ENCODE results near the gene SSBP4. TPM values are rescaled to one million over a fixed set of nuclear protein-coding genes. Genes with fewer than 3 reads are reported as not detected.

SSBP4 gene
- total RNA-seq, 1 experiment from 2014 or later = 51.2 TPM

DNA sequence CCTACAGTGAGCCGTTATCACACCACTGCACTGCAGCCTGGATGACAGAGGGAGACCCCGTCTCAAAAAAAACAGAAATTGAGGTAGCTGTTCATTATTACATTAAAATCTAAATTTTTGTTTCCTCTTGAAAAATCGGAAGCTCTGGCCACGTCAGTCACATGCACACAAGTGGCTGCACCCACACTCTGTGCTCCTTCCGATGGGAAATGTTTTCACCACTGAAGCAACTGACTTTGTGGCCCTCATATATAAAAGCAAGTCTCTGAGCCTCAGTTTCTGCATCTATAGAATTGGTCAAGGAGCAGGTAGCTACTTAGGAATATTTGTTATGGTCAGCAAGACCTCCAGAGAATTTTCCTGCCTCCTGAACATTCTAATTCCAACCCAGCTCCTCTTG is 26.3 kb upstream of the SSBP4 start (continued):
- TF ChIP-seq, protein P1, sequence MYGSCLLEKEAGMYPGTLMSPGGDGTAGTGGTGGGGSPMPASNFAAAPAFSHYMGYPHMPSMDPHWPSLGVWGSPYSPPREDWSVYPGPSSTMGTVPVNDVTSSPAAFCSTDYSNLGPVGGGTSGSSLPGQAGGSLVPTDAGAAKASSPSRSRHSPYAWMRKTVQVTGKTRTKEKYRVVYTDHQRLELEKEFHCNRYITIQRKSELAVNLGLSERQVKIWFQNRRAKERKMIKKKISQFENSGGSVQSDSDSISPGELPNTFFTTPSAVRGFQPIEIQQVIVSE (CRISPR knock-in tag; IDR thresholded peaks at IDR 0.05; ENCODE audit: borderline replicate concordance) = no peak
- TF ChIP-seq, protein P2, sequence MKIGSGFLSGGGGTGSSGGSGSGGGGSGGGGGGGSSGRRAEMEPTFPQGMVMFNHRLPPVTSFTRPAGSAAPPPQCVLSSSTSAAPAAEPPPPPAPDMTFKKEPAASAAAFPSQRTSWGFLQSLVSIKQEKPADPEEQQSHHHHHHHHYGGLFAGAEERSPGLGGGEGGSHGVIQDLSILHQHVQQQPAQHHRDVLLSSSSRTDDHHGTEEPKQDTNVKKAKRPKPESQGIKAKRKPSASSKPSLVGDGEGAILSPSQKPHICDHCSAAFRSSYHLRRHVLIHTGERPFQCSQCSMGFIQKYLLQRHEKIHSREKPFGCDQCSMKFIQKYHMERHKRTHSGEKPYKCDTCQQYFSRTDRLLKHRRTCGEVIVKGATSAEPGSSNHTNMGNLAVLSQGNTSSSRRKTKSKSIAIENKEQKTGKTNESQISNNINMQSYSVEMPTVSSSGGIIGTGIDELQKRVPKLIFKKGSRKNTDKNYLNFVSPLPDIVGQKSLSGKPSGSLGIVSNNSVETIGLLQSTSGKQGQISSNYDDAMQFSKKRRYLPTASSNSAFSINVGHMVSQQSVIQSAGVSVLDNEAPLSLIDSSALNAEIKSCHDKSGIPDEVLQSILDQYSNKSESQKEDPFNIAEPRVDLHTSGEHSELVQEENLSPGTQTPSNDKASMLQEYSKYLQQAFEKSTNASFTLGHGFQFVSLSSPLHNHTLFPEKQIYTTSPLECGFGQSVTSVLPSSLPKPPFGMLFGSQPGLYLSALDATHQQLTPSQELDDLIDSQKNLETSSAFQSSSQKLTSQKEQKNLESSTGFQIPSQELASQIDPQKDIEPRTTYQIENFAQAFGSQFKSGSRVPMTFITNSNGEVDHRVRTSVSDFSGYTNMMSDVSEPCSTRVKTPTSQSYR (CRISPR knock-in tag; IDR thresholded peaks at IDR 0.05) = no peak
- TF ChIP-seq, protein P3, sequence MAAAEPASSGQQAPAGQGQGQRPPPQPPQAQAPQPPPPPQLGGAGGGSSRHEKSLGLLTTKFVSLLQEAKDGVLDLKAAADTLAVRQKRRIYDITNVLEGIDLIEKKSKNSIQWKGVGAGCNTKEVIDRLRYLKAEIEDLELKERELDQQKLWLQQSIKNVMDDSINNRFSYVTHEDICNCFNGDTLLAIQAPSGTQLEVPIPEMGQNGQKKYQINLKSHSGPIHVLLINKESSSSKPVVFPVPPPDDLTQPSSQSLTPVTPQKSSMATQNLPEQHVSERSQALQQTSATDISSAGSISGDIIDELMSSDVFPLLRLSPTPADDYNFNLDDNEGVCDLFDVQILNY (CRISPR knock-in tag; IDR thresholded peaks at IDR 0.05) = no peak
- no peak for TF ChIP-seq CREM (CRISPR knock-in tag; IDR thresholded peaks at IDR 0.05)
- no peak for TF ChIP-seq JAZF1 (CRISPR knock-in tag; IDR thresholded peaks at IDR 0.05)
- TF ChIP-seq ATF1 (CRISPR knock-in tag; IDR thresholded peaks at IDR 0.05) = no peak
- no peak for TF ChIP-seq ZBTB21 (CRISPR knock-in tag; IDR thresholded peaks at IDR 0.05; ENCODE audit: borderline replicate concordance)
- TF ChIP-seq ZNF232 (CRISPR knock-in tag; IDR thresholded peaks at IDR 0.05) = no peak

DNA sequence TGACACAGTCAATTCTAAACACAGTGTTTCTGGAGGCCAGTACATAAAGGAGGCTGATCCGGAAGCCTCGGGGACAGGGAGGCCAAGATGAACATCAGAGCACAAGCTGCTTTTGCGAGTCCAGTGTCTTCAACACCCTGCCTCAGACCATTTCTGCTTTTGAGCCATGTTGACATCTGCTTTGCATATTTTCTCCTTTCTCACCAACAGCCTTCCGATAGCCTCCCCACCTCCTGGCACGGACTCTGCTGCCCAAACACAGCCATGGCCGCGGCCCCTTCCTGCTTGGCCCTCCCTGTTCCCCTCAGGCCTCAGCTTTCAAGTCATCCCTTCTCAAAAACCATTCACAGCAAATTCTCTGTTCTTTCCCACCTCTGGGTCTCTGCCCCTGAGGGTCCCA is 25.4 kb upstream of the SSBP4 start:
- Mint-ChIP-seq H3K27me3 (ENCODE audit: low read depth) (peaks cover 15% of the 10 kb centered on the region), H3K9me3 (no peaks in the 10 kb centered on the region), H3K36me3 (peaks cover 11% of the 10 kb centered on the region), H3K27ac (no peak overlapping the region), H3K4me3 (no peak overlapping the region), H3K4me1 (peaks cover 5% of the 10 kb centered on the region; the same call in 1 of the 2 replicates)
- ChIA-PET CTCF (interaction anchor here (1.4 to 1.6 kb wide), 2 partner anchors 8 to 17 kb away, joined by 4 to 5 read pairs; partner anchors contain the start of gene GDF15), POLR2A (interaction anchor here (0.6 to 0.7 kb wide), 2 partner anchors 54 to 501 kb away, joined by 3 to 5 read pairs; no protein-coding TSS in a partner anchor)
- TF ChIP-seq ZNF423 (CRISPR knock-in tag; IDR thresholded peaks at IDR 0.05) (no peak), CREB1 (CRISPR knock-in tag; IDR thresholded peaks at IDR 0.05) (no peak), ATF1 (CRISPR knock-in tag; IDR thresholded peaks at IDR 0.05) (no peak)
- no peak for DNase-seq (ENCODE audit: low spot score)
- no peak for ATAC-seq

DNA sequence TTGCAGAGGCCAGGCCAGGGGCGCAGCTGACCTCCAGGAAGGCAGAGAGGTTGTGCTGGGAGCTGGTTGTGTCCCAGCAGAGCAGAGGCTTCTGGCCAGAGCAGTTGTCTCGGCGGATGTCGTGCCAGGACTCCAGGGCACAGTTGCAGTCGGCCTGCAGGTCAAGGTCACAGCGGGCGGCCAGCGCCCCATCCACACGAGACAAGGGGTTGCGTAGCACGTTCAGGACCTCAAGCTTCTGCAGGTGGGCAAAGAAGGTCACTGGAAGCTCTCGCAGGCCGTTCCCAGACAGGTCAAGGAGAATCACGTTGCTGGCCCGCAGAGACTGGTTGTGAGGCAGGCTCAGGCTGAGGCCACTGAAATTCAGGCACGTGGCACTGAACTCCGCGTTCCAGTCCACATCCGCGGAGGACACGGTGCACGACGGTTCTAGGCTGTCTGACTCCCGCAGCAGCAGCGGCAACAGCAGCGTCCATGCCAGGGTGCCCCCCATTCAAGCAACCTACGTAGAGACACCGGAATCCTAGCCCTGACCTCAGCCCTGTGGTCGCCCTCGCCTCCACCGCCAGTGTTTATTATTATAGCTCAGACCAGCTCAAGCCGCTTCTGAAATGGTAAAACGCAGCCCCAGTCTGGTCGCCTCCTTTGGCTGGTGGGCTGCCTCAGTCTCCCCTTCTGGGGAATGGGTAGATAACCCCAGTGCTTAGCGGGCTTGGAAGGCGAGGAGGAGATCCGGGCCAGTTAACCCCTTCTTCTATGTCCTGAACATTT is 22.5 kb upstream of the SSBP4 start:
- H3K36me3 Mint-ChIP-seq = no peaks in the 10 kb centered on the region
- no peak for ATAC-seq
- POLR2A ChIA-PET = interaction anchor here (1.3 kb wide), 1 partner anchor 115 kb away, joined by 3 read pairs; the partner anchor contains the start of gene JUND

DNA sequence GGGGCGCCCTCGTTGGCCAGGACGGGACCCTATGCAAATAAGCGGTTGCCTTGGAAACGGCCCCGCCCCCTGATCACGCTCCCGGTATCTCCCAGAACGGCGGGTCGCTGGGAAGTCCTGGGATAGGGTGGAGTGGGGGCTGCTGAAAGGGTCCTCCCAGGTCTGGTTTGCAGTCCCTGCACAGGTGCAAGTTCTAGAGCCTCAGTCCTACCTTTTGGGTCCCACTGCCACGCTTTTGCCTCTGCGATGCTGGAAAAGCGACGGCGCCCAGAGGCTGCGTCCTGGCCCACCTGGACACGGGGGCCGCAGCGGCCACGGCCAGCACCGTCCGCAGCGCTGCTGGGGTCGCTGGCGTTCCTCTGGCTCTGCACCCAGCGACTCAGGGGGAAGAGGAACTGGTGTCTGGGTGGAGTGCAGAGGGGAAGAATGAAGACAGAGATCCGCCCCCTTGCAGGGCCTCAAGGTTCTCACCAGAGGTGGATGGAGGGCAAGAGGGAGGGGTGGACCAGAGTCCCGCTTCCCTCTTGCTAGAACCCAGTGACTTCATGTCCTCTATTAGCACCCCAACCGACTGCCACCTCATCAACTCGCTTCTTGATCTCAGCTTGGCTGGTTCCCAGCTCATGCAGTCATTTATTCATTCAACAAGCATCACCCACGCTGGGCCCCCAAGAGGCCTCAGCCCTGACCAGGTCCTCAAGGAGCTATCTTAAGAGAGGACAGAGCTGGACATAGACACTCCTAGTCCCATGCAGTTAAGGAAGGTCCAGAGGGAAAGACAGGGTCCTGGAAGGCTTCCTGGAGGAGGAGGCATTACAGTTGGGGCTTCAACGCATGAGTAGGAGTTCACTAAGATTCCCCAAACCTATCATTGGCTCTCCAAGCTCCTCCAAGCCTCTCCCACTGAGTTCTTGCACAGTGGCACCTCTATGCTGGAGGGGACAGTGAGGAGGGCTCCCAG is 21.7 kb upstream of the SSBP4 start, which contains the start of gene LRRC25:
TSS of gene LRRC25 (minus strand) at position 381 of the 961 bp plus-strand sequence. CDS start 659 bp downstream, outside the sequence.
- peak; percentile 89 for DNase-seq (ENCODE audit: low spot score)
- H3K4me3 Mint-ChIP-seq = 0 out of 2 replicates have a peak within 1 kb of the TSS, but pooled peaks have one; percentile 8
- H3K9me3 Mint-ChIP-seq = no peaks in the 10 kb centered on the region
- ChIA-PET POLR2A (interaction anchor here (1.3 kb wide), 1 partner anchor 116 kb away, joined by 3 read pairs; the partner anchor contains the start of gene JUND), CTCF (interaction anchor here (0.6 to 6.6 kb wide), 7 partner anchors 7 to 364 kb away, joined by 3 to 73 read pairs (median 4); partner anchors contain the start of gene GDF15)
- no peak within 1 kb of the TSS for H3K27ac Mint-ChIP-seq
- peak; percentile 87 for ATAC-seq
- H3K27me3 Mint-ChIP-seq (ENCODE audit: low read depth) = no peaks in the 10 kb centered on the region
- H3K36me3 Mint-ChIP-seq = no peaks in the 10 kb centered on the region
- peaks cover 8% of the 10 kb centered on the region for H3K4me1 Mint-ChIP-seq
- TF ChIP-seq TP53 (CRISPR knock-in tag; IDR thresholded peaks at IDR 0.05) = no peak
- TF ChIP-seq, protein P4, sequence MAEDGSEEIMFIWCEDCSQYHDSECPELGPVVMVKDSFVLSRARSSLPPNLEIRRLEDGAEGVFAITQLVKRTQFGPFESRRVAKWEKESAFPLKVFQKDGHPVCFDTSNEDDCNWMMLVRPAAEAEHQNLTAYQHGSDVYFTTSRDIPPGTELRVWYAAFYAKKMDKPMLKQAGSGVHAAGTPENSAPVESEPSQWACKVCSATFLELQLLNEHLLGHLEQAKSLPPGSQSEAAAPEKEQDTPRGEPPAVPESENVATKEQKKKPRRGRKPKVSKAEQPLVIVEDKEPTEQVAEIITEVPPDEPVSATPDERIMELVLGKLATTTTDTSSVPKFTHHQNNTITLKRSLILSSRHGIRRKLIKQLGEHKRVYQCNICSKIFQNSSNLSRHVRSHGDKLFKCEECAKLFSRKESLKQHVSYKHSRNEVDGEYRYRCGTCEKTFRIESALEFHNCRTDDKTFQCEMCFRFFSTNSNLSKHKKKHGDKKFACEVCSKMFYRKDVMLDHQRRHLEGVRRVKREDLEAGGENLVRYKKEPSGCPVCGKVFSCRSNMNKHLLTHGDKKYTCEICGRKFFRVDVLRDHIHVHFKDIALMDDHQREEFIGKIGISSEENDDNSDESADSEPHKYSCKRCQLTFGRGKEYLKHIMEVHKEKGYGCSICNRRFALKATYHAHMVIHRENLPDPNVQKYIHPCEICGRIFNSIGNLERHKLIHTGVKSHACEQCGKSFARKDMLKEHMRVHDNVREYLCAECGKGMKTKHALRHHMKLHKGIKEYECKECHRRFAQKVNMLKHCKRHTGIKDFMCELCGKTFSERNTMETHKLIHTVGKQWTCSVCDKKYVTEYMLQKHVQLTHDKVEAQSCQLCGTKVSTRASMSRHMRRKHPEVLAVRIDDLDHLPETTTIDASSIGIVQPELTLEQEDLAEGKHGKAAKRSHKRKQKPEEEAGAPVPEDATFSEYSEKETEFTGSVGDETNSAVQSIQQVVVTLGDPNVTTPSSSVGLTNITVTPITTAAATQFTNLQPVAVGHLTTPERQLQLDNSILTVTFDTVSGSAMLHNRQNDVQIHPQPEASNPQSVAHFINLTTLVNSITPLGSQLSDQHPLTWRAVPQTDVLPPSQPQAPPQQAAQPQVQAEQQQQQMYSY (CRISPR knock-in tag; IDR thresholded peaks at IDR 0.05) = peak; percentile 80
- TF ChIP-seq FOXP1 (CRISPR knock-in tag; IDR thresholded peaks at IDR 0.05; ENCODE audit: borderline replicate concordance) = 0 out of 2 replicates have a peak, but pooled peaks have one; percentile 23
- no peak for TF ChIP-seq ZNF138 (CRISPR knock-in tag; conservative IDR thresholded peaks at IDR 0.05)
- no peak; the same call in 1 of the 2 replicates for TF ChIP-seq SP1 (CRISPR knock-in tag; conservative IDR thresholded peaks at IDR 0.05)
- TF ChIP-seq, protein P5, sequence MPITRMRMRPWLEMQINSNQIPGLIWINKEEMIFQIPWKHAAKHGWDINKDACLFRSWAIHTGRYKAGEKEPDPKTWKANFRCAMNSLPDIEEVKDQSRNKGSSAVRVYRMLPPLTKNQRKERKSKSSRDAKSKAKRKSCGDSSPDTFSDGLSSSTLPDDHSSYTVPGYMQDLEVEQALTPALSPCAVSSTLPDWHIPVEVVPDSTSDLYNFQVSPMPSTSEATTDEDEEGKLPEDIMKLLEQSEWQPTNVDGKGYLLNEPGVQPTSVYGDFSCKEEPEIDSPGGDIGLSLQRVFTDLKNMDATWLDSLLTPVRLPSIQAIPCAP (CRISPR knock-in tag; IDR thresholded peaks at IDR 0.05) = no peak

More for the DNA sequence above, 22.5 kb upstream of the SSBP4 start:
- Mint-ChIP-seq H3K4me1 (peaks cover 5% of the 10 kb centered on the region), H3K9me3 (no peaks in the 10 kb centered on the region), H3K4me3 (0 out of 2 replicates have a peak overlapping the region, but pooled peaks have one; percentile 8), H3K27ac (no peak overlapping the region), H3K27me3 (ENCODE audit: low read depth) (no peaks in the 10 kb centered on the region)
- CTCF ChIA-PET = interaction anchor here (0.6 to 6.6 kb wide), 9 partner anchors 8 to 363 kb away, joined by 3 to 73 read pairs (median 4); partner anchors contain the start of gene GDF15
- no peak for DNase-seq (ENCODE audit: low spot score)
- TF ChIP-seq GTF2I (CRISPR knock-in tag; conservative IDR thresholded peaks at IDR 0.05) (peak; percentile 94), FOXP1 (CRISPR knock-in tag; IDR thresholded peaks at IDR 0.05; ENCODE audit: borderline replicate concordance) (0 out of 2 replicates have a peak, but pooled peaks have one; percentile 8), ZNF396 (CRISPR knock-in tag; IDR thresholded peaks at IDR 0.05; ENCODE audit: borderline replicate concordance) (peak; percentile 9; the same call in 1 of the 2 replicates), TEAD1 (CRISPR knock-in tag; IDR thresholded peaks at IDR 0.05) (no peak)

Data from WTC11 (cell line).